ENCODE results near the gene BAHCC1.

BAHCC1 gene

GRCh38 chr17:81368161-81369022, 26.9 kb upstream of the BAHCC1 start:
- FAIRE-seq, result no peak

GRCh38 chr17:81370294-81370693, 25.0 kb upstream of the BAHCC1 start:
- FAIRE-seq, result no peak

- no peak for FAIRE-seq
Observed at GRCh38 chr17:81371910-81372760, 23.1 kb upstream of the BAHCC1 start.

- no peak for FAIRE-seq
Observed at GRCh38 chr17:81373536-81374160, 21.6 kb upstream of the BAHCC1 start.

GRCh38 chr17:81374890-81375289, 20.4 kb upstream of the BAHCC1 start:
- FAIRE-seq, result no peak

- FAIRE-seq, result no peak
Observed at GRCh38 chr17:81376946-81377714, 18.1 kb upstream of the BAHCC1 start.

- FAIRE-seq, result no peak
Observed at GRCh38 chr17:81378941-81379511, 16.2 kb upstream of the BAHCC1 start.

GRCh38 chr17:81379523-81379942, 15.7 kb upstream of the BAHCC1 start:
- FAIRE-seq, result no peak

GRCh38 chr17:81380131-81380530, 15.1 kb upstream of the BAHCC1 start:
- no peak for FAIRE-seq

- no peak for FAIRE-seq
Observed at GRCh38 chr17:81380666-81381518, 14.4 kb upstream of the BAHCC1 start.

GRCh38 chr17:81381632-81382577, 13.4 kb upstream of the BAHCC1 start:
- no peak for FAIRE-seq

GRCh38 chr17:81382851-81383250, 12.4 kb upstream of the BAHCC1 start:
- no peak for FAIRE-seq

- FAIRE-seq, result no peak
Observed at GRCh38 chr17:81383504-81384421, 11.5 kb upstream of the BAHCC1 start.

GRCh38 chr17:81384929-81385319, 10.3 kb upstream of the BAHCC1 start:
- FAIRE-seq, result no peak

GRCh38 chr17:81385320-81386111, 9.7 kb upstream of the BAHCC1 start:
- no peak for FAIRE-seq

- FAIRE-seq, result no peak
Observed at GRCh38 chr17:81386141-81386645, 9.1 kb upstream of the BAHCC1 start.

- no peak for FAIRE-seq
Observed at GRCh38 chr17:81386646-81387099, 8.6 kb upstream of the BAHCC1 start.
